Measurements from ENCODE around the gene KRTAP1-4.
"Not testable (repeated sequence)": the region's sequence is repeated elsewhere in the genome, so short reads cannot be mapped to it uniquely, and the experiment has no call there.

Gene KRTAP1-4

DNA sequence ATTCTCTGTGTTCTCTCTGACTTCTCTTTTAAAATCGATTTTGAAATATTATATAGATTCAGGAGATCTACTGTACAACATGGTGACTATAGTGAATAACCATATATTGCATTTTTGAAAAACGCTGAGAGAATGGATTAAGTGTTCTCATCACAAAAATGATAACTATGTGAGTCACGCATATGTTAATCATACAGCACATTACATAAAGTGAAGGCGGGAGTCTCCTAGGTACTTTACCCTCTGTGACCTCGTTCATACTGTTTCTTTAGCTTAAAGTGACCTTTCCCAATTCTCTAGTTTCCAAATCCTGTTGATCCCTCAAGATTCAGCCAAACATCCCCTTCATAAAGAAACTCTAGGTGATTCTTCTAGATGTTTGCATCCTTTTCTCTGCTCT, 27.2 kb downstream of the KRTAP1-4 start:
- peak; percentile 74 for DNase-seq

DNA sequence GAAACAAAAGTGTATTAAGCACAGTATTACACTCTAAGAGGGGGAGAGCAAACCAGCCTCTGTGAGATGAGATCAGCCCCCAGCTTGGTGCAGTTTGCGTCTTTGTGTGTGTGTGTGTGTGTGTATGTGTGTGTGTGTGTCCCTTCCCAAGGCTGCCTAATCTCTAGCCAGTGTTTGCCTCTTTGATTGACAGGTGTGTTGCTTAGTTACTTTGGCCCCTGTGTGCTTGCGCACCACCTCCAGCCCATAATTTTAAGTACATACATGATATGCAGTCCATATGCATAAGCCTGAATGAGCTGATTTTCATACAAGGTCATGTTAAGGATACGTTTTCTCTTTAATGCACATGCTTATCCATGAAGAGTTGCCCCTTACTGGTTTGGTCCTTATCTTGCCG, 28.2 kb downstream of the KRTAP1-4 start:
- DNase-seq = no peak

- not testable (repeated sequence) for DNase-seq
Observed at GRCh38 chr17:40999563-40999962, 30.4 kb downstream of the KRTAP1-4 start, which contains the start of gene KRTAP3-2. TSS of gene KRTAP3-2 (minus strand) at chr17:40999906. CDS start at chr17:40999853, 53 bp downstream.

DNA sequence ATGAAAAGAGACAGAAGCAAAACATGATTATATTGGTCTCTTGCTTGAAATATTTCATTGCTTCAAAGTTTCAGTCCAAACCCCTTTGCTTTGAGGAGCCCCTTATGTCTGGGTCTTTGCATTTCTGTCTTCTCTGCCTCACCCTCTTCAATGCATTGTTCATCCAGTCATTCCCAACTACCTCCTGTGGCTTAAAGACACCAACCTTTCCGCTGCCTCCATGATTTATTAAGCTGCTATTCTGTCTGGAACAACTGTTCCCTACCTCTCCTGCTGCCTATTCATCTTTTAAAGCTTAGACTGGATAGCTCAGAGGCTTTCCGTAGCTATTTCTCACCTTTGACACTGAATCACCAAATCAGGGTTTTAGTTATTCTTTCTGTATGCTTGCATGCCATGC, 32.6 kb downstream of the KRTAP1-4 start:
- DNase-seq = no peak

- DNase-seq = peak; percentile 9
Observed at GRCh38 chr17:40996829-40997228, 33.2 kb downstream of the KRTAP1-4 start.

DNA sequence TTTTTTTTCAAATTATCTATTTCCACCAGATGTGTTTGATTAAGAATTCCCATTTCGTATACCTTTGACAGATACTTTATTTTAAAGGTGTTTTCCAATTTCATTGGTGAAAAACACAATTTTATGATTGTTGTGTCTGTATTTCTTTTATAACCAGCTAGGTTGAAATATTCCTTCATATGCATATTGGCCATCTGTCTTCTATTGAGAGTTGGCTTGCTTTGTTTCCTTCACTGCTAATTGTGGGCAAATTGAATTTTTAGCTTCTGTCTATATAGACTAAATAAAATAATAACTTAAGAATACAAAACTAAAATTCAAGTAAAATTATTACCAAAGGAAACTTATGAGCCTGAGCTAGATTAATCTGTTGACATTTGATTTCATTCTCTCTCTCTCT, 34.9 kb downstream of the KRTAP1-4 start:
- no peak for DNase-seq

DNA sequence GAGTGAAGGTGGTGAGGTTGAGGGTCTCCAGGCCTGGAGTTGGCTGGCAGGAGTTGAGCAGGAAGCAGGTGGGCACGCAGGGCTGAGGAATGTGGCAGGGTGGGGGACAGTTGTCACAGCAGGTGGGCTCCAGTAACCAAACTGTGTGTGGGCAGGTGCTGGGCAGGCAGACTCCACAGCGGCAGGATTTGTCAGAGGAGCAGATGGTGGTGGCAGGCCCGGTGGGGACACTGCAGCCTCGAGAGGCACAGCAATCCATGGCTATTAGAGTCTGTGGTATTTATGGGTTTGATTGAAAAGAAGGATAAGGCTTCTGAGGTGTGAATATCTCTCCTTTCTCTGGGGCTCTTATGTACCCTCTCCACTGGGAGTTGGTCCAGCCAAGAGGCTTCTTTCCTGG, 36.2 kb downstream of the KRTAP1-4 start, which contains the start of gene KRTAP3-3:
Gene KRTAP3-3, minus strand, starts transcription at position 326 of the 400 bp plus-strand sequence. Its CDS starts 67 bp downstream, at position 259.
- DNase-seq = no peak

DNA sequence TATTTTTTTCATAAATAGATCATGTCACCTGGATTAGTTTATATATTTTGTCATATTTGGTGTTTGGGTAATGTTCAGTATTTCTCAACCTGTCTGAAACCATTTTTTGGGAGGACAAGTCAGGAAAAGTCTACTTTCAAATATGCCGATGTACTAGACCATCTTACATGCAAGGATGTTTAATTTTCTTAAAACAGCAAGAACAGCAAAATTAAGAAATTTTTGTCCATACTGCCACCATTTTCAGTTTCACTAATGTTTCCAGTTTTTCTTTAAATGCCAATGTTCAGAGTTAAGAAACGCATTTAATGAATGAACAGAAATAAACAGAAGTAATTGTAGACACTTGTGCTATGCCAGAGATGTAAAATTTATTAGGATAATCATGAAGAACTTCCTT, 36.9 kb downstream of the KRTAP1-4 start:
- DNase-seq = no peak

DNA sequence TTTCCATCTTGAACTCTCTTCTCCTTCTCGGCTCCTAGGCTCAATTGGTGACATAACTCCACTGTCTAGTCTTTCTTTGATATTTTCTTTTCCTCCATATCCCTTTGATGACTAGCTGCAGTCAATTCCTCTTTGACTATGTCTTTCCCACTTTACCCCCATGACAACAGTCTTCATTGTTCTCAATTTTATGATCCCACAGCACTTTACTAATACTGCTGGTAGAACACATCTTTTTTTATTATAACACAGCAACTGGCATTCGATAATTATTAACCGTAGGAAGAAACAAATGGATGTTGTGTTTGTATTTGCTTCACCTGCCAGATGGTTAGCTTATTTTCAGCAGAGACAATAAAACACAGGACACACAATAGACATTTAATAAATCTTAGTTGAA, 37.3 kb downstream of the KRTAP1-4 start:
- no peak for DNase-seq

DNA sequence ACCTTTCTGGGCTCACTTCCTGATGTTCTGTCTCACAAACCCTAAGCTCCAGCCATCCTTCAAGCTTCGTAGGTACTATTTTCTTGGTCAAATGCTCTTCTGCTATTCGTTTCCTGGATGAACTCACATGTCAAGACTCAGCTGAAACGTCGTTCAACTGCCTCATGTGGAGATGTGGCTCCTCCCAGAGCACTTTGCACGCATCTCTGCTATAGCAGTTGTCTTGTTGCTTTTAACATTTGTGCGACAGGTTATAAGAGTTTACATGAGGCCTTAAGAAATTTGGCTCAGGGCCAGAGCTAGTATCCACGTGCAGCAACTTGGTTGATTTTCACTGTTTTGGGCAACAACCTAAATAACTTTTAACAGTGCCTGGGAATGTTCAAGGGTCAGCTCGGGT, 43.1 kb downstream of the KRTAP1-4 start:
- no peak for DNase-seq

DNA sequence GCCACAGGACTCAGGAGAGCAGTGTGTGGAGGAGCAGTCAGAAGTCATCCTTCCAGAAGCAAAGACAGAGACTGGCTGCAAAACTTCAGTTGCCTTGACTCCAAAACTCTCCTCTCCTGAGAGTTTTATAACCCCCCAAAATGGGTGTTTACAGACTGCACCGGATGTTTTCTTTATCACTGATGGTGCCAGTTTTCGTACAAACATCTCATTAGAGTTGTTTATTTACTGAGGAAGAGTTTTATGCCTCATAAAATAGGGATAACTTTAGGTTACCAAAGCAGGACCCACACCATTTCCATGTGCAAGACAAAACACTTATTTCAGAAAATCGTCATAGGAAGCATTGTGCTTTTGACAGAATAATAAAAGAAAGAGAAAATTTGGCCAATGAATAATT, 45.8 kb downstream of the KRTAP1-4 start, which contains the start of gene KRT40:
Gene KRT40, minus strand, starts transcription at position 101 of the 400 bp plus-strand sequence. Its CDS starts 53 bp downstream, at position 48.
- DNase-seq = no peak

DNA sequence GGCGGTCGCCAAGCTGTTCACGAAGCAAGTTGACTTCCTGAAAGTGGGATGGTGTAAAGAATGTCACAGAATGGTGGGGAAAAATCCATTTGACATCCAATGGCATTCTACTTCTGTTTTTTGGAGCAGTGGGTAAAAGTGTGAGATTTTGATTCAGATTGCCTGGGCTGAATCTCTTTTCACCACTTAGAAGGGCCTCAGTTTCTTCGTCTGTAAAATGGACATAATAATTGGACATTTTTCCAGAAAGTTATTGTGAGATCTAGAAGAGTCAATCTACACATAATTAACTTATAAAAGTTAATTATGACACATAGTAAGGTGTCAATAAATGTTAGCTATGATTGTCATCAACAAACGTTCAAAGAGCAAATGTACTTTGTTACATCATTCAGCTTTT, 48.9 kb downstream of the KRTAP1-4 start:
- no peak for DNase-seq

DNA sequence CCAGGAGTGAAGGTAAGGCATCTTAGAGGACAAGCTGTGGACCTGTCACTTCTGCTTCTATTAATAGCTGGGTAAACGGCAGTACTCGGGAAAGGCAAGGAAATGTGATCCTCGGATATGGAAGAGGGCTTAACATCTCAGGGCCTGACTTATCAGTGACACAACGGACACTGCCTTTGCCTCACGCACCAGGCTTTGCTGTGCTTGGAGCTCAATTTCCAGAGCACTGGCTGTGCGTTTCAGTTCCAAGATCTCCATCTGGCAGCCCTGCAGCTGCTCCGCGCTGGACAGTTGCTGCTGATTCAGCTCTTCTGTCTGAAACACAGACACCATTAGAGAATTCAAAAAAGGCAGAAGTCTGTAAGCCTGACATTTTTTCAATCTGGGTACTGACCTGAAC, 49.4 kb downstream of the KRTAP1-4 start:
- no peak for DNase-seq

- no peak for DNase-seq
Observed at GRCh38 chr17:40980117-40980516, 49.9 kb downstream of the KRTAP1-4 start.

Data from HCEC 1CT (cell line).